ENCODE data around the gene ANKS3.

The ANKS3 gene

DNA sequence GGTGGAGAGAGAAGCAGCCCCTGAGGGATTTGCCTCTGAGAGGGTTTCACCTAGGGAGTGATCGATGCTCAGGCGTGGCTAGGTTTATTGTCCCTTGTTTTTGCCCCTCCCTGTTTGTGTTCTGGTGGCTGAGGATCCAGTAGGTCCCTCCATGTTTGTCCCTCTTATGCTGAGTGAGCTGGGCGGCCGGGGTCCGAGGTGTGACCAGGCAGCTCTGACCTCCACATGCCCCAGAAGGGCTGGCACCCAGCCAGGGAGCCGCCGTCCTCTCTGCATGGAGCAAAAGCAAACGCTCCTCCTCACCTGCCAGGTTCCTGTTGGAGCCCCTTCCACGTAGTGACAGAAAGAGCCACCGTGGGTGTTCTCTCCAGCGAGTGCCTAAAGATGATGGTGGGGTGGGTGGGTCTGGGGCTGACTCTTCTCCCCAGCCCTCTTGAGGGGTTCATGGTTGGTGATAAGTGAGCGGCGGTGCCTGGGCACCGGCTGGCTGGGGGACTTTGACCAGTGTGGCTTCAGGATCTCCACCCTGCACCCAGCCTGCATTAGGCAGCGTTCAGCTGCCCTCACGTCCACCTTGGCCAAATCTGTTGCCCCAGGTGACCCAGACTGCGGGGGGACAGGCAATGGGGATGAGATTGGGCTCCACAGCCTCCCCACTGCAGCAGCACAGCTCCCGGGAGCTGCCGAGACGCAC is 54.8 kb downstream of the ANKS3 start:
- H3K9me3 ChIP-seq (ENCODE audit: control insufficient read depth, low read length), result no peaks in the 10 kb centered on the region
- no peak overlapping the region for H2AFZ ChIP-seq (ENCODE audit: low read depth, low read length)
- H3K4me3 ChIP-seq (ENCODE audit: insufficient read depth in 1 of 2, low read depth in 1 of 2, low read length in 2 of 2), result peak overlapping the region in 1 of 2 experiments; percentile 73
- no peak overlapping the region for H3K4me2 ChIP-seq (ENCODE audit: low read length, poor library complexity, severe bottlenecking)
- H2BK12ac ChIP-seq (ENCODE audit: low read length in 2 of 2), result no peak overlapping the region
- H3K27ac ChIP-seq (ENCODE audit: low read length, poor library complexity, severe bottlenecking), result no peak overlapping the region
- H4K8ac ChIP-seq (ENCODE audit: low read length), result no peak overlapping the region
- WGBS, result 97% methylated on average over 20 of the region's 20 CpGs
- peaks cover 40 to 92% of the 10 kb centered on the region in 2 experiments for H3K36me3 ChIP-seq (ENCODE audit: control insufficient read depth in 1 of 2, insufficient read depth in 2 of 2, low read depth in 1 of 2, low read length in 2 of 2)
- H2BK120ac ChIP-seq (ENCODE audit: low read depth, low read length), result no peak overlapping the region
- H3K4me1 ChIP-seq (ENCODE audit: control insufficient read depth, insufficient read depth, low read depth, low read length), result peaks cover 16% of the 10 kb centered on the region
- H4K91ac ChIP-seq (ENCODE audit: low read length), result no peak overlapping the region
- no peak overlapping the region for H3K14ac ChIP-seq (ENCODE audit: low read length in 2 of 2)
- H3K27me3 ChIP-seq (ENCODE audit: control insufficient read depth in 1 of 2, insufficient read depth in 1 of 2, low read length in 2 of 2), result no peaks in the 10 kb centered on the region
- H3K9ac ChIP-seq (ENCODE audit: low read length), result peak overlapping the region; percentile 87
- DNase-seq, result no peak
- H2BK5ac ChIP-seq (ENCODE audit: low read depth, low read length, poor library complexity, severe bottlenecking), result no peak overlapping the region
- H3K23ac ChIP-seq (ENCODE audit: low read length in 2 of 2), result no peak overlapping the region
- H2BK15ac ChIP-seq (ENCODE audit: low read depth, poor library complexity, severe bottlenecking), result no peak overlapping the region
- H2AK5ac ChIP-seq (ENCODE audit: low read length, severe bottlenecking), result no peak overlapping the region
- H3K79me1 ChIP-seq (replicated peaks; ENCODE audit: low read length, poor library complexity, severe bottlenecking), result peaks cover 68% of the 10 kb centered on the region
- no peak overlapping the region for H3K4ac ChIP-seq (ENCODE audit: low read depth in 1 of 2, low read length in 2 of 2)
- no peak overlapping the region for H3K18ac ChIP-seq (ENCODE audit: low read depth in 1 of 2, low read length in 2 of 2)

DNA sequence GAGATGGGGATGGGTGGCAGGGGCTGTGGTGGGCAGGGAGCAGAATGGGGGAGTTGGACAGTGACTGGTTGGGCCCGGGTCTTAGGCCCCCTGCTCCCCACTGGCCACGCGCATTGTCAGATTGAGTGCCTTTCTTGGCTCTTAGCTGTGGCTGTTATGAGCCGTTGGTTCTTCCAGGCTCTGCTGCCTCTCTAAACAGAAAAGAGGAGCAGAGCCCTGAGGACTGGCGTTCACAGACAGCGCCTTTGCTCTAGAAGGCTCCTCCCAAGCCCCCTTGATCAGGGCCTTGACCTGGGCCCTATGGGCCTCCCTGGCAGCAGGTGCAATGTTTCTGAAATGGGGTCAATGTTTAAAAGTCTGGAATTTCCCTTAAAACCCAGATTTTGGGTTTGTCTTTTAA is 55.5 kb downstream of the ANKS3 start:
- no peak overlapping the region for H3K4ac ChIP-seq (ENCODE audit: low read depth in 1 of 2, low read length in 2 of 2)
- no peak overlapping the region for H2BK5ac ChIP-seq (ENCODE audit: low read depth, low read length, poor library complexity, severe bottlenecking)
- no peak overlapping the region for H2BK12ac ChIP-seq (ENCODE audit: low read length in 2 of 2)
- H3K18ac ChIP-seq (ENCODE audit: low read depth in 1 of 2, low read length in 2 of 2), result no peak overlapping the region
- H2AK5ac ChIP-seq (ENCODE audit: low read length, severe bottlenecking), result no peak overlapping the region
- H4K91ac ChIP-seq (ENCODE audit: low read length), result no peak overlapping the region
- H2AFZ ChIP-seq (ENCODE audit: low read depth, low read length), result no peak overlapping the region
- no peak overlapping the region for H4K8ac ChIP-seq (ENCODE audit: low read length)
- H3K4me1 ChIP-seq (ENCODE audit: control insufficient read depth, insufficient read depth, low read depth, low read length), result peaks cover 16% of the 10 kb centered on the region
- no peak overlapping the region for H3K23ac ChIP-seq (ENCODE audit: low read length in 2 of 2)
- H3K27me3 ChIP-seq (ENCODE audit: control insufficient read depth in 1 of 2, insufficient read depth in 1 of 2, low read length in 2 of 2), result no peaks in the 10 kb centered on the region
- no peak overlapping the region for H3K4me2 ChIP-seq (ENCODE audit: low read length, poor library complexity, severe bottlenecking)
- no peak for DNase-seq
- no peak overlapping the region for H3K4me3 ChIP-seq (ENCODE audit: insufficient read depth in 1 of 2, low read depth in 1 of 2, low read length in 2 of 2)
- H3K14ac ChIP-seq (ENCODE audit: low read length in 2 of 2), result no peak overlapping the region
- peaks cover 39 to 88% of the 10 kb centered on the region in 2 experiments for H3K36me3 ChIP-seq (ENCODE audit: control insufficient read depth in 1 of 2, insufficient read depth in 2 of 2, low read depth in 1 of 2, low read length in 2 of 2)
- H3K9me3 ChIP-seq (ENCODE audit: control insufficient read depth, low read length), result no peaks in the 10 kb centered on the region
- H3K79me1 ChIP-seq (replicated peaks; ENCODE audit: low read length, poor library complexity, severe bottlenecking), result peaks cover 63% of the 10 kb centered on the region
- 94% methylated on average over 6 of the region's 6 CpGs for WGBS
- no peak overlapping the region for H2BK15ac ChIP-seq (ENCODE audit: low read depth, poor library complexity, severe bottlenecking)
- no peak overlapping the region for H3K9ac ChIP-seq (ENCODE audit: low read length)
- no peak overlapping the region for H2BK120ac ChIP-seq (ENCODE audit: low read depth, low read length)
- H3K27ac ChIP-seq (ENCODE audit: low read length, poor library complexity, severe bottlenecking), result no peak overlapping the region

DNA sequence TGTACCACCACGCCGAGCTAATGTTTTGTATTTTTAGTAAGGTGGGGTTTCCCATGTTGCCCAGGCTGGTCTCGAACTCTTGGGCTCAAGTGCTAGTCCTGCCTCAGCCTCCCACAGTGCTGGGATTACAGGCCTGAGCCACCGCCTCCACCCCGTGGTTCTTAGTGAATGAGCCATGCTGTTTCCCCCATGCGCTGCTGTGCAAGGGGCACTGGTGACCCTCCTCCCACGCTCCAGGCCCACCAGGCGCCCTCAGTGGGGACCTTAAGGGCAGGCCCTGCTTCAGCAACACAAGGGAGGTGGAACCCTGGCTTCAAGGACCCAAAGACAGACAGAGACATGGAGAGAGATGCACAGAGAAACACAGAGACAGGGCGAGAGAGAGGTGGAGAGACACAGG is 56.1 kb downstream of the ANKS3 start:
- WGBS, result 98% methylated on average over 9 of the region's 9 CpGs
- no peak overlapping the region for H3K18ac ChIP-seq (ENCODE audit: low read depth in 1 of 2, low read length in 2 of 2)
- no peak overlapping the region for H2BK120ac ChIP-seq (ENCODE audit: low read depth, low read length)
- H3K27ac ChIP-seq (ENCODE audit: low read length, poor library complexity, severe bottlenecking), result no peak overlapping the region
- no peak overlapping the region for H4K8ac ChIP-seq (ENCODE audit: low read length)
- no peak overlapping the region for H2BK5ac ChIP-seq (ENCODE audit: low read depth, low read length, poor library complexity, severe bottlenecking)
- H2BK15ac ChIP-seq (ENCODE audit: low read depth, poor library complexity, severe bottlenecking), result no peak overlapping the region
- no peak overlapping the region for H3K4me2 ChIP-seq (ENCODE audit: low read length, poor library complexity, severe bottlenecking)
- DNase-seq, result no peak
- H4K91ac ChIP-seq (ENCODE audit: low read length), result no peak overlapping the region
- H3K4ac ChIP-seq (ENCODE audit: low read depth in 1 of 2, low read length in 2 of 2), result no peak overlapping the region
- no peak overlapping the region for H3K4me3 ChIP-seq (ENCODE audit: insufficient read depth in 1 of 2, low read depth in 1 of 2, low read length in 2 of 2)
- H3K36me3 ChIP-seq (ENCODE audit: control insufficient read depth in 1 of 2, insufficient read depth in 2 of 2, low read depth in 1 of 2, low read length in 2 of 2), result peaks cover 39 to 88% of the 10 kb centered on the region in 2 experiments
- H3K23ac ChIP-seq (ENCODE audit: low read length in 2 of 2), result no peak overlapping the region
- no peaks in the 10 kb centered on the region for H3K9me3 ChIP-seq (ENCODE audit: control insufficient read depth, low read length)
- H2BK12ac ChIP-seq (ENCODE audit: low read length in 2 of 2), result no peak overlapping the region
- no peak overlapping the region for H3K9ac ChIP-seq (ENCODE audit: low read length)
- H2AK5ac ChIP-seq (ENCODE audit: low read length, severe bottlenecking), result no peak overlapping the region
- peaks cover 60% of the 10 kb centered on the region for H3K79me1 ChIP-seq (replicated peaks; ENCODE audit: low read length, poor library complexity, severe bottlenecking)
- no peak overlapping the region for H3K14ac ChIP-seq (ENCODE audit: low read length in 2 of 2)
- peaks cover 13% of the 10 kb centered on the region for H3K4me1 ChIP-seq (ENCODE audit: control insufficient read depth, insufficient read depth, low read depth, low read length)
- no peak overlapping the region for H2AFZ ChIP-seq (ENCODE audit: low read depth, low read length)
- H3K27me3 ChIP-seq (ENCODE audit: control insufficient read depth in 1 of 2, insufficient read depth in 1 of 2, low read length in 2 of 2), result no peaks in the 10 kb centered on the region

DNA sequence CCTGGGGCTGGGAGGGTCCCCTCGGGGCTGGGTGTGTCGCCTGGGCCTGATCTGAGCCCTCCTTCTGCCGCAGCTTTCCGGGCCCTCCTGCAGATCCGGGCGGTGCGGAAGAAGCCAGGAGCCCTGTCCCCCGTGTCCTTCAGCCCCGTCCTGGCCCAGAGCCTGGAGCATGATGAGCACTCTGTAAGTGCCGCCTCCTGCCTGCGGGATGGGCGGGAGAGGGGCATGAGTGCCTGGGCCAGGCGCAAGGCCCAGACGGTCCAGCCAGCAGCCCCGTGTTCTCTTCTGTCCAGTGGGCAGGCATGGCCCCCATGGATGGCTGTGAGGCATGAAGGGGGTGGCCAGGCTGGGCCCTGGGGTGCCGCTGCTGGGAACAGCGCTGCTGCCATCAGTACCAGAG is 56.7 kb downstream of the ANKS3 start:
- Histone ChIP-seq H3K9me3 (ENCODE audit: control insufficient read depth, low read length) (no peaks in the 10 kb centered on the region), H4K91ac (ENCODE audit: low read length) (no peak overlapping the region)

More for the DNA sequence above, 56.7 kb downstream of the ANKS3 start:
- peaks cover 37 to 87% of the 10 kb centered on the region in 2 experiments for H3K36me3 ChIP-seq (ENCODE audit: control insufficient read depth in 1 of 2, insufficient read depth in 2 of 2, low read depth in 1 of 2, low read length in 2 of 2)
- no peak overlapping the region for H3K9ac ChIP-seq (ENCODE audit: low read length)
- H3K4me1 ChIP-seq (ENCODE audit: control insufficient read depth, insufficient read depth, low read depth, low read length), result peaks cover 8% of the 10 kb centered on the region
- no peak overlapping the region for H4K8ac ChIP-seq (ENCODE audit: low read length)
- no peak overlapping the region for H2BK15ac ChIP-seq (ENCODE audit: low read depth, poor library complexity, severe bottlenecking)
- no peaks in the 10 kb centered on the region for H3K27me3 ChIP-seq (ENCODE audit: control insufficient read depth in 1 of 2, insufficient read depth in 1 of 2, low read length in 2 of 2)
- H2BK5ac ChIP-seq (ENCODE audit: low read depth, low read length, poor library complexity, severe bottlenecking), result no peak overlapping the region
- H3K23ac ChIP-seq (ENCODE audit: low read length in 2 of 2), result no peak overlapping the region
- H3K14ac ChIP-seq (ENCODE audit: low read length in 2 of 2), result no peak overlapping the region
- no peak overlapping the region for H3K4me2 ChIP-seq (ENCODE audit: low read length, poor library complexity, severe bottlenecking)
- no peak overlapping the region for H2BK120ac ChIP-seq (ENCODE audit: low read depth, low read length)
- H2BK12ac ChIP-seq (ENCODE audit: low read length in 2 of 2), result no peak overlapping the region
- H3K4ac ChIP-seq (ENCODE audit: low read depth in 1 of 2, low read length in 2 of 2), result no peak overlapping the region
- no peak overlapping the region for H3K27ac ChIP-seq (ENCODE audit: low read length, poor library complexity, severe bottlenecking)
- no peak for DNase-seq
- H2AFZ ChIP-seq (ENCODE audit: low read depth, low read length), result no peak overlapping the region
- H3K79me1 ChIP-seq (replicated peaks; ENCODE audit: low read length, poor library complexity, severe bottlenecking), result peaks cover 56% of the 10 kb centered on the region
- no peak overlapping the region for H3K18ac ChIP-seq (ENCODE audit: low read depth in 1 of 2, low read length in 2 of 2)
- no peak overlapping the region for H2AK5ac ChIP-seq (ENCODE audit: low read length, severe bottlenecking)
- WGBS, result 95% methylated on average over 17 of the region's 17 CpGs
- peak overlapping the region in 1 of 2 experiments; percentile 1 for H3K4me3 ChIP-seq (ENCODE audit: insufficient read depth in 1 of 2, low read depth in 1 of 2, low read length in 2 of 2)

Data from mesenchymal stem cell (in vitro differentiated cells and primary cell).